Trophoblast cell (in vitro differentiated cells and primary cell): ENCODE measurements around the gene UVRAG.
A peak's percentile ranks its signal among the peaks of the same experiment; 100 is the strongest.

Experiments
- DNase-seq, 2 donors: peaks; one replicate each; pipeline ENCODE4 v3.0.0-alpha.2; 2016
- H2AFZ ChIP-seq: 2 replicates; pipeline ENCODE4 v1.6.1; 2013; ENCODE audit warnings: low read length, moderate library complexity, mild to moderate bottlenecking; ENCODE audit not compliant: insufficient read depth, poor library complexity
- H2AK5ac ChIP-seq: 2 replicates; pipeline ENCODE4 v1.6.1; 2013; ENCODE audit warnings: mild to moderate bottlenecking, low read length
- H2BK120ac ChIP-seq: 2 replicates; pipeline ENCODE4 v1.6.1; 2013; ENCODE audit warnings: low read length, mild to moderate bottlenecking, moderate library complexity; ENCODE audit not compliant: insufficient read depth, poor library complexity
- H2BK12ac ChIP-seq: 2 replicates; pipeline ENCODE4 v1.6.1; 2013; ENCODE audit warnings: mild to moderate bottlenecking, low read length, moderate library complexity
- H2BK5ac ChIP-seq: 2 replicates; pipeline ENCODE4 v1.6.1; 2013; ENCODE audit warnings: low read length, low read depth, moderate library complexity, mild to moderate bottlenecking; ENCODE audit not compliant: poor library complexity
- H3K14ac ChIP-seq: 2 replicates; pipeline ENCODE4 v1.6.1; 2013; ENCODE audit warnings: mild to moderate bottlenecking, low read length
- H3K18ac ChIP-seq: 2 replicates; pipeline ENCODE4 v1.6.1; 2013; ENCODE audit warnings: mild to moderate bottlenecking, low read length
- H3K23ac ChIP-seq: 2 replicates; pipeline ENCODE4 v1.6.1; 2013; ENCODE audit warnings: low read length
- H3K27ac ChIP-seq: 2 replicates; pipeline ENCODE4 v1.5.1; 2013; ENCODE audit warnings: low read depth, mild to moderate bottlenecking, inconsistent platforms, low read length, moderate library complexity
- H3K27me3 ChIP-seq: 2 replicates; pipeline ENCODE4 v1.6.1; 2013; ENCODE audit warnings: inconsistent platforms, mild to moderate bottlenecking, low read length, moderate library complexity; ENCODE audit not compliant: insufficient read depth
- H3K36me3 ChIP-seq, 2 experiments: 1 replicate in 1 of 2; 2 replicates in 1 of 2; pipeline ENCODE4 v1.6.1; 2013; ENCODE audit warnings: low read length in 2 of 2, mild to moderate bottlenecking in 2 of 2, moderate library complexity in 1 of 2; ENCODE audit not compliant: insufficient read depth in 2 of 2, control insufficient read depth in 1 of 2
- H3K4ac ChIP-seq: 2 replicates; pipeline ENCODE4 v1.6.1; 2013; ENCODE audit warnings: low read depth, mild to moderate bottlenecking, low read length, moderate library complexity
- H3K4me1 ChIP-seq, 2 experiments: 1 replicate in 1 of 2; 2 replicates in 1 of 2; pipeline ENCODE4 v1.6.1; 2013; ENCODE audit warnings: low read length in 2 of 2, mild to moderate bottlenecking in 2 of 2, moderate library complexity in 1 of 2; ENCODE audit not compliant: insufficient read depth in 2 of 2, control insufficient read depth in 1 of 2
- H3K4me2 ChIP-seq: 2 replicates; pipeline ENCODE4 v1.6.1; 2013; ENCODE audit warnings: inconsistent platforms, mild to moderate bottlenecking, low read length, moderate library complexity
- H3K4me3 ChIP-seq: 2 replicates; pipeline ENCODE4 v1.5.1; 2013; ENCODE audit warnings: mild to moderate bottlenecking, low read depth, low read length, inconsistent platforms
- H3K79me1 ChIP-seq: one replicate; pipeline ENCODE4 v1.6.1; 2013; ENCODE audit warnings: low read length
- H3K79me2 ChIP-seq: 2 replicates; pipeline ENCODE4 v1.6.1; 2013; ENCODE audit warnings: low read length, mild to moderate bottlenecking; ENCODE audit not compliant: control insufficient read depth, insufficient read depth, poor library complexity
- H3K9ac ChIP-seq: 2 replicates; pipeline ENCODE4 v1.6.1; 2013; ENCODE audit warnings: mild to moderate bottlenecking, low read length
- H3K9me3 ChIP-seq: 2 replicates; pipeline ENCODE4 v1.6.1; 2013; ENCODE audit warnings: low read depth, mild to moderate bottlenecking, control low read depth, inconsistent platforms, low read length; ENCODE audit not compliant: insufficient read depth
- H4K12ac ChIP-seq: 2 replicates; pipeline ENCODE4 v1.6.1; 2013; ENCODE audit warnings: low read depth, mild to moderate bottlenecking, low read length, moderate library complexity
- H4K8ac ChIP-seq: 2 replicates; pipeline ENCODE4 v1.6.1; 2013; ENCODE audit warnings: low read depth, mild to moderate bottlenecking, low read length, moderate library complexity
- H4K91ac ChIP-seq: one replicate; pipeline ENCODE4 v1.6.1; 2013; ENCODE audit warnings: low read depth, mild to moderate bottlenecking, low read length, moderate library complexity
- WGBS: extraction: QIAGEN DNeasy Blood & Tissue Kit; methylation state at CpG from one replicate; pipeline ENCODE4 v1.1.7; 2013; ENCODE audit warnings: missing lambda C conversion rate; ENCODE audit not compliant: insufficient read length, insufficient coverage; ENCODE audit errors: extremely low coverage; 5-methylcytosine and 5-hydroxymethylcytosine counted together

Gene UVRAG

DNA sequence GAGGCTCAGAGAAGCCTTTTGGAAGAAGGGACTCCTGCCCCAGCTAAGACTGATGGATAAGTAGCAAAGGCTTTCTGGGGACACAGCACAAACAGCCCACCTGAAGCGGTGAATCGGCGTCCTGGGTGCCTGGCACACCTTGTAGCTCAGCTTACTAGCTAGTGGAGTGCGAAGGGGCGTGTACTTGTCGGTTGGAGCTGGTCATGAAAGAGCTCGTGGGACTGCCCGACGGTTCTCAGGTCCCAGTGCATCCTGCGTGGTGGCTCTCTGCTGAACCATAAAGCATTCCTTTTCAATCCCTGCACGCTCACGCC lies 690 bp upstream of the UVRAG start:
- H3K23ac ChIP-seq = no peak overlapping the region
- no CpG with 5 or more reads among the region's 12 CpGs for WGBS

DNA sequence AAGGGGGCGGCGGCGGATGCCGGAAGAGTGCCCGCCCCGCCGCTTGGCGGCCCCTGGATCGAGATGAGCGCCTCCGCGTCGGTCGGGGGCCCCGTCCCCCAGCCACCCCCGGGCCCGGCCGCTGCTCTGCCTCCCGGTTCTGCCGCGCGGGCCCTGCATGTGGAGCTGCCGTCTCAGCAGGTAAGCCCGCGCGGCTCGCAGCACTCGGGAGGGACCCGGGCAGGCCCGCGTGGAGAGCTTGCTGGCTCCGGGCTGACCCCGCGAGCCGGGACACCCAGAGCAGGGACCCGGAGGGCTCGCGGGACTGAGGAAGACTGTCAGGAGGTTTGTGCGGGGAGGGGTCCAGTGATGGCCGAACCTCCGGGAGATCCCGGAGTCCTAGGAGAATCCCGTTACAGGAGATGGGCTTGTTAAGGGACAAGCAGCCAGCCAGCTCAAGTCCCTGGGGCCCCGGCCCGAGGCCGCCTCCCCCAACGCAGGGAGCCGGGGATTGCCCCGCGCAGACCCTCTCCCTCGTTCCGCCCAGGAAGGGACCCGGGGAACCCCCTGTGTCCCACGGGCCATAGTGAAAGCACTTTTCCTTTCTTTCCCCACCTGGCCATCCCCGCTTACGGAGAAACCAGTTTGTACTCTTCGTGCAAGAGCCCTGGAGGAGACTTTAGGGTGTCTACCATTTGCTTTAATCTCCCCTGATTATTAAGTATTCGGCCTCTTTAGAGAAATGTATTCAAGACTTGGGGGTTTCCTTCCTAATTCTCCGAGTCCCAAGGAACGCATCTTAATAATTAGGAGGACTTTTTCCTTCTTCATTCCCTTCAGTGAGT lies 547 bp downstream of the UVRAG start:
- peak overlapping the region; percentile 97 for H3K4me2 ChIP-seq
- H3K14ac ChIP-seq = peak overlapping the region; percentile 48
- H2AFZ ChIP-seq = peak overlapping the region; percentile 72
- no peaks in the 10 kb centered on the region for H3K27me3 ChIP-seq
- no peaks in the 10 kb centered on the region for H3K9me3 ChIP-seq
- no peaks in the 10 kb centered on the region for H3K36me3 ChIP-seq
- peak overlapping the region; percentile 25 for H2BK12ac ChIP-seq
- peak overlapping the region; percentile 5 for H4K12ac ChIP-seq
- H3K79me2 ChIP-seq = peaks cover 12% of the 10 kb centered on the region
- peak overlapping the region; percentile 31 for H3K4ac ChIP-seq
- H3K9ac ChIP-seq = peak overlapping the region; percentile 90
- WGBS = no CpG with 5 or more reads among the region's 60 CpGs
- no peak overlapping the region for H3K23ac ChIP-seq
- peak overlapping the region; percentile 16 for H4K91ac ChIP-seq
- H3K27ac ChIP-seq = peak overlapping the region; percentile 60
- DNase-seq = peak; percentile 40 to 58
- peak overlapping the region; percentile 3 for H3K18ac ChIP-seq
- peaks cover 12% of the 10 kb centered on the region for H3K79me1 ChIP-seq
- H3K4me1 ChIP-seq = peaks cover 14 to 19% of the 10 kb centered on the region in 2 experiments
- H3K4me3 ChIP-seq = peak overlapping the region; percentile 89
- peak overlapping the region; percentile 9 for H2BK120ac ChIP-seq
- H2BK5ac ChIP-seq = no peak overlapping the region
- H4K8ac ChIP-seq = peak overlapping the region; percentile 25
- H2AK5ac ChIP-seq = no peak overlapping the region

More for the DNA sequence above, 690 bp upstream of the UVRAG start:
- Histone ChIP-seq H3K9me3 (no peaks in the 10 kb centered on the region), H3K79me1 (peaks cover 12% of the 10 kb centered on the region), H3K14ac (peak overlapping the region; percentile 50), H3K27ac (peak overlapping the region; percentile 60), H2BK5ac (peak overlapping the region; percentile 28), H3K9ac (peak overlapping the region; percentile 71), H3K27me3 (no peaks in the 10 kb centered on the region), H4K12ac (peak overlapping the region; percentile 22), H3K4me3 (peak overlapping the region; percentile 86), H3K79me2 (peaks cover 12% of the 10 kb centered on the region), H3K18ac (peak overlapping the region; percentile 33), H3K4me1 (peaks cover 14 to 19% of the 10 kb centered on the region in 2 experiments), H3K36me3 (no peaks in the 10 kb centered on the region), H4K8ac (peak overlapping the region; percentile 76), H2BK12ac (peak overlapping the region; percentile 59), H2AFZ (peak overlapping the region; percentile 92), H2AK5ac (no peak overlapping the region), H3K4me2 (peak overlapping the region; percentile 97), H3K4ac (peak overlapping the region; percentile 44), H2BK120ac (peak overlapping the region; percentile 32), H4K91ac (peak overlapping the region; percentile 63)
- DNase-seq = no peak

DNA sequence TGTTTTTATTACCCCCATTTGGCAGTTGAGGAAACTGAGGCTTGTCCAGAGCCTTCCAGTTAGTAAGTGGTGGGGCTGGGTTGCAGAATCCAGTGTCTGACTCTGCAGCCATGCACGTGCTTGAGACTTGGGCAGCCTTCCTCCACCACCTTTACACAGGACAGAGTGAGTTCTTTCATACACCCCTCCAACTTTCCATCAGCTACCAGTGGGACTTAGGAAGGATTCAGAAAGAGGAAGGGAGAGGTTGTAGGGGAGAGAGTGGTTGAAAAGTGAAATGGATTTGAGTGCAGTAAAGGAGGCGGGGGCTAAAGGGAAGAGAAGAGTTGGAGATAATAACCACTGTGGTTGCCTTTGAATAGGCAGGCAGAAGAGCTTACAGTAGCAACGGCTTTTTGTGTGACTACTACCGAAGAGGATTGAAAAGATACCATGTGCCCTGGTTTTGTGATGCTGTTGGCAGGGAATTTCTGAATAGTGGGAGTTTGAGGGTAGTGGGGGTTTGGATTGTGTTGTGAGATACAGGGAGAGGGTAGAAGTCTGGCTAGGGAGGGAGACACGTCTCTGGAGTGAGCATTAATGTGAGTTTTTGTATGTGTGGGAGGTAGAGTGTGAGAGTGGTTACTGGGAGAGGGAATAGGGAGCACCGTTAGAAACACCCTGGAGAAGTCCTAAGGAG lies 1.7 kb downstream of the UVRAG start:
- 100% methylated on average over 2 of the region's 6 CpGs for WGBS
- H2BK120ac ChIP-seq = no peak overlapping the region
- DNase-seq = no peak
- no peak overlapping the region for H2BK5ac ChIP-seq
- peak overlapping the region; percentile 46 for H3K18ac ChIP-seq
- peak overlapping the region; percentile 17 for H2AFZ ChIP-seq
- H4K91ac ChIP-seq = no peak overlapping the region
- H4K8ac ChIP-seq = no peak overlapping the region
- peak overlapping the region; percentile 97 for H3K4me2 ChIP-seq
- H3K9ac ChIP-seq = no peak overlapping the region
- H3K23ac ChIP-seq = no peak overlapping the region
- H3K27me3 ChIP-seq = no peaks in the 10 kb centered on the region
- no peak overlapping the region for H3K4me3 ChIP-seq
- no peaks in the 10 kb centered on the region for H3K36me3 ChIP-seq
- peaks cover 12% of the 10 kb centered on the region for H3K79me1 ChIP-seq
- no peak overlapping the region for H4K12ac ChIP-seq
- no peaks in the 10 kb centered on the region for H3K9me3 ChIP-seq
- no peak overlapping the region for H2AK5ac ChIP-seq
- H3K14ac ChIP-seq = no peak overlapping the region
- H3K79me2 ChIP-seq = peaks cover 12% of the 10 kb centered on the region
- H3K27ac ChIP-seq = no peak overlapping the region
- peak overlapping the region; percentile 40 for H3K4ac ChIP-seq
- peak overlapping the region; percentile 17 for H2BK12ac ChIP-seq
- peaks cover 14 to 19% of the 10 kb centered on the region in 2 experiments for H3K4me1 ChIP-seq

DNA sequence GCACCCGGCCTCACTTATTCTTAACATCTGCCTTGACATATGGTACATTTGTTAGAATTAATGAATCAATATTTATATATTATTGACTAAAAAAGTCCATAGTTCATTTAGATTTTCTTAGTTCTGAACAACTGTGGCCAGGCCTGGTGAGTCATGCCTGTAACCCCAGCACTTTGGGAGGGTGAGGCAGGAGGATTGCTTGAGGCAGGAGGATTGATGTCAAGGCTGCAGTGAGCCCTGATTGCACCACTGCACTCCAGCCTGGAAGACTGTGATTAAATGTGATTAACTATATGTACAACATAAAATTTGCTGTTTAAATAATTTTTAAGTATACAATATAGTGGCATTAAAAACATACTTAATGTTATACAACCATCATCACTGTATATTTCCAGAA lies 5.6 kb downstream of the UVRAG start:
- Histone ChIP-seq H3K4ac (no peak overlapping the region), H3K4me1 (peaks cover 6 to 7% of the 10 kb centered on the region in 2 experiments), H2BK120ac (no peak overlapping the region), H3K79me2 (peaks cover 3% of the 10 kb centered on the region), H3K23ac (no peak overlapping the region), H3K79me1 (peaks cover 1% of the 10 kb centered on the region), H3K9me3 (no peaks in the 10 kb centered on the region), H3K27me3 (no peaks in the 10 kb centered on the region), H4K12ac (no peak overlapping the region), H3K4me3 (no peak overlapping the region), H2BK12ac (no peak overlapping the region), H3K9ac (no peak overlapping the region), H3K27ac (no peak overlapping the region), H3K36me3 (peaks cover 0 to 1% of the 10 kb centered on the region in 2 experiments), H2AK5ac (no peak overlapping the region), H3K4me2 (no peak overlapping the region), H3K14ac (no peak overlapping the region), H3K18ac (no peak overlapping the region), H4K91ac (no peak overlapping the region), H2AFZ (no peak overlapping the region), H4K8ac (no peak overlapping the region), H2BK5ac (no peak overlapping the region)
- no CpG with 5 or more reads among the region's 1 CpG for WGBS
- DNase-seq = no peak
